NCI-H446 treated with DMSO at 0.1 percent for 48 hours (cell line): ENCODE measurements around the gene ADAMTS8.
"Not testable (repeated sequence)": the region's sequence is repeated elsewhere in the genome, so short reads cannot be mapped to it uniquely, and the experiment has no call there.

Experiments used
- DNase-seq: peaks from one replicate; lab custom pipeline; 2025; lab: John Stamatoyannopoulos, UW

Gene ADAMTS8

GRCh38 chr11:130438401-130439159 lies 10.2 kb upstream of the ADAMTS8 start:
- not testable (repeated sequence) for DNase-seq

DNA sequence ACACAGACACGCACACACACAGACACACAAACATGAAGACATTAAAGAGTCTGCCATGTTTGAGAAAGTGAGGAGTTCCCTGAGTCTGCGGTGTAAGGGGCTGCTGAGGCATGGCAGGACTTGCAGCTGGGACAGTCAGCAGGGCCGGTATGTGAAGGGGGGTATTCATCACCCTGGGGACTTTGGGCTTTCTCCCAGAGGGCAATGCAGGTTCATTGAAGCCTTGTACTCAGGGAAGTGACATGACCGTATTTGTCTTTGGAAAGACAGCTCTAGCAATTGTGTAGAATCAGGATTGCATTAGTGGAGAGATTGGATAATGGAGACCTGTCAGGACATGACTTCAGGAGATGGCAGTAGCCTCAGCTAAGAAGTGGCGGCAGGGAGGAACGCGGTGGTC lies 9.4 kb upstream of the ADAMTS8 start:
- DNase-seq: no peak

DNA sequence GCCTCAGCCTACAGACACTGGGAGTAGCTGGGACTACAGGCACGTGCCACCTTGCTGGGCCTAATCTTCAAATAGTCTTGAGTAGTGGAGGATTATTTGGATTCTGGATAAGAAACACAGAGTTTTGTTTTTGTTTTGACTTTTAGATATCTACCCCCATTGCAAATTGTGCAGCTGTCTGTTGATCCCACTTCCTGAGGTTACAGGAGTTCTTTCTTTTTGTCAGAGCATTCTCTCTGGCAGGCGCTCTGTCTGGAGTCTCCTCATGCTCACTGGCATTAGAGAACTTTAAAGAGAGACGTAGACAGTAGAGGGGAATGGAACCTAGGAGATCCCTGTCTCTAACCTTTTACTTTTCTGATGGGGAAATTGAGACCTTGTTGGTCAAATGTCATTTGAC lies 7.8 kb upstream of the ADAMTS8 start:
- DNase-seq: no peak

DNA sequence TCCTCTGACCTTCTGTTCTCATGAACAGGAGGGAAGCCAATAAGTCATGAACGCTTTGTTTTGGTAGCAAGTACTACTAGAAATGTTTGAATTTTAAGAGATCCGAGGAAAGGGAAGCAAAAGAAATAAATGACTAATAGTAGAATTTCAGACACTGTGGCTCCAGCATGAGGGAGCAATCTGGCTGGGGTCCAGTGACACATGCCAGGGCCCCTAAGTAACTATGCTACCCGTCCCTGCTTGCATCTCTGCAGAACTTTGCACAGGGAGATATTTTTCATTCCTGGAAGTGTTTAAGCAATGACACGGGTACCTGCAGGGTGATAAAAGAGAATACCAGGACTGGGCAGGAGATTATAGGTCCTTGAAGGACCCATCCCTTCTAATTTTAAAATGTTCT lies 7.3 kb upstream of the ADAMTS8 start:
- no peak for DNase-seq

DNA sequence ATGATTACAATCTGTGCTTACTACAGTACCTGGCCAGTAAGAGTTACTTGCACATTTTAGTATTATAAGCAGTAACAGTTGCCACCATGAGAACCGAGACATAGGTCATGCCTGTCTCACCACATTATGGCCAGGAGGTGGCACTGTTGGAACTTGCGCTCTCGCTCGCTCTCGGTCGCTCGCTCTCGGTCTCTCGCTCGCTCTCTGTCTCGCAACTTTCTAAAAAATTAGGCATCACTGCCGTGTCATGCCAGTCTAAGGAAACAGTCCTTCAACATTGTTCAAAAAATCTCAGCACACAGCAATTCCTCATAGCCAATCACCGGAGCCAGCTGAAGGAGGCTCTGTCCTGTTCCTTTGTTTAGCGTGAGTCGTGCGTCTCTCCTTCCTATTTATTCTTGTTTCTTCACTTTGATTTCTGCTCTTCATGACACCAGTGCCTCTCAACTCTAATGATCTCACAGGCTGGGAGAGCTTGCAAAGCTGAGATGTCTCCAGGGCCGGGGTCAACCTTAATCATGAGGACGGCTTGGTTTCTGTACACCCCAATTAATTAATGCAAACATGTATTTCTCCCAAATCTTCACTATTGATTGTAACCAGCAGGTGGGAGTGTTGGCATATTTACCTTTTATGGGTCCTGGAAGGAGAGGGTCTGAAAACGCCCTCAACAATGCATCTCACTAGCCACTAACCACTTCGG lies 6.3 kb upstream of the ADAMTS8 start:
- DNase-seq: peak; percentile 33

DNA sequence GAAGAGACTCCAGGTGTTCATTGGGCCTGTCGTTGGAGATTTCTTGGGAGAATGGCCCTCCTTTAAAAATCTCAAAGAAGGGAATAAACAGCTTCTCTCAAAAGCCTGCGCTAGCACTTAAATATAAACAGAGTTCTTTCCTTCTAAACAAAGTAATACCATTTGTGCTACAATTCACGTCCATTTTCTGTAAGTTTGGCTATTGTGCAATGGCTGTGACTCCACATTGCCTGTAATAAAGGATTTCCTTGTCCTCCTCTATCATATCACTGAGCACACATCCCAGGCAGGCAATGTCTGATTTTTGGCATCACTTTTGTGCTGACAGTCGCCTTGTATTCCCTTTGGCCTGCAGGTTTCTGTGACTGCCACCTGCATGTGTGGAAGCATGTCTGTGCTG lies 4.9 kb upstream of the ADAMTS8 start:
- DNase-seq: no peak

DNA sequence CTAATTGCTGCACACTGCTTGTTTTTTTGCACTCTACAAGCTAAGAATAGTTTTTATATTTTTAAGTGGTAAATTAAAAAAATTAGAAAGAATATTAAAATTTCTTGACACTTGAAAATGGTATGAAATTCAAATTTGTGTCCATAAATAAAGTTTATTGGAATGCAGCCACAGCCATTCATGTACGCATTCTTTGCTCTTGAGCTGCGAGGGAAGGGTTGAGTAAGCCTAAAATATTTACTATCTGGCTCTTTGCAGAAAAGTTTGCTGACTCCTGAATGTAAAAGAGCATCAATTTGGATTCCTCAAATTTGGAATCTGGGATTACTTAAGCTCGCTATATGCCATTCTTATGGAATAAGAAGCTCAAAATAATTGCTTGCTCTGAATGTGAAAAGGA lies 3.4 kb upstream of the ADAMTS8 start:
- no peak for DNase-seq

GRCh38 chr11:130431331-130431773 lies 2.9 kb upstream of the ADAMTS8 start:
- no peak for DNase-seq

DNA sequence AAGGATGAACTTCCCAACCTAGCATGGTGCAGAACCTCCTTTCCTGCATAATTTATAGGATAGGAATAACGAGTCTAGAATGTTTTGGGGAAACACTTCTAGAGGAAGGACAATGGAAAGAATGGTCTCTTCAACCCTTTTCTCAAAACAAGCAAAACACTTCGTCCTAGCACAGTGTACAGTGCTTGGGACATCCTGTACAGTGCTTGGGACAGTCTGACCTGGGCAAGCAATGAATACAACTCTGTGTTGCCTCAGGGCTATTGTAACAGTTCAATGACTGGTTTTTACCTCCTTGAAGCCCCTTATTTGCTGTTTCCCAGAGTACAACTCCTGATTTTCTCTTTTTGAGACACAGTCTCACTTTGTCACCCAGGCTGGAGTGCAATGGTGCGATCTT lies 1.6 kb upstream of the ADAMTS8 start:
- no peak for DNase-seq

GRCh38 chr11:130429120-130429681 lies 792 bp upstream of the ADAMTS8 start:
- DNase-seq: no peak

- no peak for DNase-seq
These were observed 661 bp downstream of the ADAMTS8 start for GRCh38 chr11:130427581-130428315.

DNA sequence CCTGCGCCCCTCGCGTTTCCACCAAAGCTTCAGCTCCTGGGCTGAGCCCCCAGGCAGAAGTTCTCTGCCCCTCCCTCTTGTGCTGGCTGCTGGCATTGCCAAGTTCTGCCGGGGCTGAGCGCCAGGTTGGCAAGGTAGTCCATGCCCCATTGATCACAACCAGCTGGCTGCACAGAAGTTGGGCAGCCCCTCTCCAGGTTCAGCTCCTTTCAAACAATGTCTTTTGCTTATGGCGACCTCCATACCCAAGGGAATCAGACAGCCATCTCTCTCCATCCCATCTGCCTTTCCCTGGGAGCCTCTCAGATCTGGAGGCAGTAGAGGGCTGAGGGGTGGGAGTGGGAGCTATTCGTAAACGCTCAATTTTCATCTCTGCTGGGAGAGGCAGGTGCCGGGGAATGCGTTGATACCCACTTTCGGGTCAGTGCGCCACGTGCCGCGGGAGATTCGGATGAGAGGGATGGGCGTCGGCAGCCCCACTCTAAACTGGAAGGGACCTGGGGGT lies 1.5 kb downstream of the ADAMTS8 start:
- DNase-seq: peak; percentile 23

- no peak for DNase-seq
These were observed 2.1 kb downstream of the ADAMTS8 start for GRCh38 chr11:130426223-130426836.

- no peak for DNase-seq
These were observed 3.3 kb downstream of the ADAMTS8 start for GRCh38 chr11:130425156-130425555.

DNA sequence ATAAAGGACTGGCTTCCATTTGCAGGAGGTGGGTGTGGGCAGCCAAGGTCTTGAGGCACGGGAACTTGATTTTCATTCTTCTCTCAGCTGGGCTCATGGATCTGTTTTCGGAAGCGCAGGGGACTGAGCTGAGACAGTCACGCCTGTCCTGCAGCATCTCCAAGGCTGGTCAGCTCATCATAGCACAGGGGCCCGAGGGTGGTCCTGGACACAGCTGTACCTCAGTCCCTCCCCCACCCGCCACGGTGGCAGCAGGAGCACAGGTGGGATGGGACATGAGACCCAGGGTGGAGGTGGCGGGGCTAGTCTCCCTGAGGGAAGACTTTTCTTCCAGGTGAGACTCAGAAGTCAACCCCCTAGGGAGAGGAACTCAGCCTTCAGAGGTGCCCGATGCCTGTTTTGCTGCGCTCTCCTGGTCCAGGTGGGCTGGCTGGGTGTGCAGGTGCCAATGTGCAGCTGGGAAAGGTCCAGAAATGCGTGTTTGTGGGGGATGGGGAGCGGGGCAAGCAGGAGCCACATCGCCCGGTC lies 3.7 kb downstream of the ADAMTS8 start:
- DNase-seq: no peak

- no peak for DNase-seq
These were observed 4.8 kb downstream of the ADAMTS8 start for GRCh38 chr11:130423541-130424142.

DNA sequence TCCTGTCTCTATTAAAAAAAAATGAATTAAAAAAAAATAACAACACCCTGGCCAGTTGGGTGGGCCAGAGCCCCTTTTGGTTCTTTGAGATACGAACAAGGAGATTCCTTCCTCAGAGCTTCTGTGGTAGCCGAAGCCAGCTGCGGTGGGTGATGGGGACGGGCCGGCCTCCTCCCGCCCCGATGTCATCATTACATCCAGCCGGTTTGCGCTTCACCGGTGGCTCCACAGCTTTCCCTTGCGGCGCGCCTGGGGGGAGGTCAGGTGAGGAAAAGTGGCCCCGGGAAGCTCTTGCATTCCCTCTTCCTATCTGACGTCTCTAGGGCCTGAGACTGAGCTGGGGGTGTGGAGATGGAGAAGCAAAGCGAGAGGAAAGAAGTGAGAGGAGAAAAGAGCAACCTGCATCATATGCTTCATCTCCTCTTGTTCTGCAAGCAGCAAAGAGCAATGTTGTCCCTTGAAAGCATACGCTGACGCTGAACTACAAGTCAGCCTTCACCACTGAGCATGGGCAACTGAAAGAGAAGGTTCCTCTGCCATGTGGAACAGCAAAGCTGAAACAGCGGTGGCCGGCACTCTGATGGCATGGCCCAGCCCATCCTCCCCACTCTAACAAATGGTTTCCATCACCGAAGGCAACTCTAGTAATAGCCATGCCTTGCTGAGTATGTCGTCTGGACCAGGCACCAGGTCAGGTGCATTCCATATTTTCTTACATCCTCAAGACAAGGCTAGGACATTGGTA lies 6.0 kb downstream of the ADAMTS8 start:
- DNase-seq: no peak

DNA sequence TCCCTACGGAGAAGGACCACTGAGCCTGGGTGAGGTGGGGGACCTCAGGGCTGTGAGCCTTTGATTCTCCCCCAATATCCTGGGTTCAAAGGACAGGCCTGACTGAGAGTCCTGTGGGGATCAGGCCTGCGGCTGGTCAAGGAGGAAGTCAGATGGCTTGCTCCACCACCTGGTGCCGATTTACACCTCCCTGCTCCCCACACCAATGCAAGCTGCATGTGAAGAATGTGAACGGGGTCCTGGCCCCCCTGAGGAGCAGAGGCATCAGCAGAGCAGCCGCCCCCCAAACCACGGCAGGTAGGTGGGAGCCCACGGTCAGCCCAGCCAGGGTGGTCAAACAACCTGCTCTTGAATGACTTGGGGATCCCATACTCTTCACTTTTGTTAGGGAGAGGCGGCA lies 6.7 kb downstream of the ADAMTS8 start:
- DNase-seq: no peak

GRCh38 chr11:130421199-130421585 lies 7.2 kb downstream of the ADAMTS8 start:
- DNase-seq: no peak

- no peak for DNase-seq
These were observed 7.8 kb downstream of the ADAMTS8 start for GRCh38 chr11:130420478-130421198.
